Stimulated activated CD4-positive, alpha-beta T cell treated with anti-CD3 and anti-CD28 coated beads, Interleukin-2, amount 100 ng/mL, for 24 hours (primary cell): ENCODE measurements around the gene CEACAM21.

Source experiments
- DNase-seq, 2 donors: peaks; one replicate each; pipeline ENCODE4 v3.0.0-alpha.2; 2020

The CEACAM21 gene

GRCh38 chr19:41575998-41576397 lies at the start of gene CEACAM21:
Gene CEACAM21 (plus strand): TSS chr19:41576166. CDS start chr19:41576275, 109 bp downstream.
- DNase-seq, result peak; percentile 61 to 62

GRCh38 chr19:41527089-41527488 lies 48.9 kb upstream of the CEACAM21 start:
- no peak for DNase-seq

DNA sequence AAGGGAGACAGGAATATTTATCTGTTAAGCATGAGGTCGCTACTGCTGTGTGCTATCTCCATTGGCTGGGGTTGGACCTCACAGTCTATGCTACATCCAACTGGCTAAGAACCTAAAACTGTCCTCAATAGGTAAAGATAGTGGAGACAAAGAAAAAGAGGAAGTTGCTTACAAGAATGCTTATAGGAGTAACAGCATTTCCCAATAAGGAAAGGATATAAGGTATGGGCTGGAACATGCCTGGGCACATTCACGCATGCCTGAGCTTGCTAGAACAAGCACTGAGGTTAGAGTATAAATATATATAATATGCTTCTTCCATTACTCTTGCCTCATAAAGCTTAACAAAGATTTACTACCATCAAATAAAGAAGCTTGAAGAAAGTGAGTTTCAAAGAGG lies 47.9 kb upstream of the CEACAM21 start:
- DNase-seq, result no peak

GRCh38 chr19:41529484-41530183 lies 46.3 kb upstream of the CEACAM21 start:
- DNase-seq, result no peak

- no peak for DNase-seq
These were observed 45.8 kb upstream of the CEACAM21 start for GRCh38 chr19:41530184-41530534.

DNA sequence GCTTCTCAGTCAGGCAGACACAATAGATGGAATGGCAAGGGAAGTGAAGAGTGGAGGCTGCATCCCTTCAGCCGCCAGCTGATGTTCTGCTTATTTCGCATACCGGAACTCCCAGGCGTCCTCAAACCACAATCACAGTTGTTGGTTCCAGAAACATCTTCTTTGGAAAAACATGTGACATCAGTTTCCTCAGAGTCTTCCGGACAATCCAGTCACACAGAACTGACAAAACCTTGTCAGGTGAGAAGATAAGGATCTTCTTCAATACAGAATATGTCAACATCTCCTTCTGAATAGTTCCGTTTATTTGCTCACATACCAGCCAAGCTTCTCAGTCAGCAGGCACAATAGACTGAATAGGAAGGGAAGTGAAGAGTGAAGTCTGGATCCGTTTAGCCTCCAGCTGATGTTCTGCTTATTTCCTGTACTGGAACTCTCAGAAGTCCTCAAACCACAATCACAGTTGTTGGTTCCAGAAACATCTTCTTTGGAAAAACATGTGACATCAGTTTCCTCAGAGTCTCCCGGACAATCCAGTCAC lies 45.1 kb upstream of the CEACAM21 start:
- no peak for DNase-seq

DNA sequence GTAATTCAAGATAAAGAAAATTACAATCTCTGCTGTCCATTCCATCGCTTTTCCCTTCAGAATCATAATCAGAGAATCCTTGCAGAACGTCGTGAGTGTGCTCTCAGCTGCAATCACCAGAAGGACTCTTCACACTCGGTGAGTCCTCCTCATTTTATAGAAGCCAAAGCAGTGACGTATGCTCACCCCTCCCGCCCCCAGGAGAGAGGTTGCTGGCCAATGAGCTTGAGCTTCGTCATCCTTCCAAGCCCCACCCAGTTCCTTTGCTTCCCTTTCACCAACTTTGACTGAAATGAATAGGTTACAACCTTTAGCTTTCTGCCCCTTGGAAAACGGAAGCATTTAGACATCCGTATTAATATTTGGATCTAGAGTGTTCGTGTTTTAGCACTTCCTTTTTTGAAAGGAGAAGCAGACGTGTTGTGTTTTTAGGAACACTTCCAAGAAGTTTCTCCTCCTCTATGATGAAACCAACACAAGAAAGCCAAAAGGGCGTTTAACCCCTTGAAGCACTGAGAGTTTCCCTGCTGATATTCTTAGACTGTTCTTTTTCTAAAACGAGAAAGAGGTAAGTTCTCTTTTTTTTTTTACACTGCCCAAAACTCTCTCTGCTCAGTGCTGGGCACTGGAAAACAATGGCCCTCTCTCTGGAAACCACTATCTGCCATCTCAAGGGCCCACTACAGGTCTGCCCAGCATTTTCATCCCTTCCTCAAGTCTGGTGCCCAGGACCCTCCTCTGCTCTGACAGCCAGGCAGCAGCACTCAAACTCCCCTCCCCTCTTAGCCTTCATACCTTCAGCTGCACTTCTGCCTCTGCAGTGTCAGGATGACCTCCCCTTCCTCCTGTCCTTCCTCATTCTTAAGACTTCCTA lies 44.3 kb upstream of the CEACAM21 start:
- peak; percentile 75 to 80 for DNase-seq

DNA sequence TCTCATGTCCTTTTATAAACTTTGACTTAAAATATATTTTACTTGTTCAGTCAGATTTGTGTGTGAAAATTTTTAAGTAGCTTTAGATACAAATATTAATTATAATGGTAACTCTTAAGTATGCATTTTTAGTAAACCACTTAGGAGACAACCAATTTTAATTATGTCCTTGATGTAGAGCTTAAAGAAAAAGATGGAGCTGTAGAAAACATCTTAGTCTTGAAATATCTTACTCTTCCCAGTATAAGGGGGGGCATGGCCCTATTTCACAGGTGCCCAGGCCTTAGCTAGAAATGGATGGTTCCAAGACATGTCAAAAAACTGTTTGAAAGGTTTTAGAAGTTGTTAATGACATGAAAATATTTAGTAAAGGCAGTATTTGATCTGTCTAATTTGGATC lies 43.4 kb upstream of the CEACAM21 start:
- DNase-seq, result no peak

- DNase-seq, result no peak
These were observed 42.2 kb upstream of the CEACAM21 start for GRCh38 chr19:41533671-41534215.

DNA sequence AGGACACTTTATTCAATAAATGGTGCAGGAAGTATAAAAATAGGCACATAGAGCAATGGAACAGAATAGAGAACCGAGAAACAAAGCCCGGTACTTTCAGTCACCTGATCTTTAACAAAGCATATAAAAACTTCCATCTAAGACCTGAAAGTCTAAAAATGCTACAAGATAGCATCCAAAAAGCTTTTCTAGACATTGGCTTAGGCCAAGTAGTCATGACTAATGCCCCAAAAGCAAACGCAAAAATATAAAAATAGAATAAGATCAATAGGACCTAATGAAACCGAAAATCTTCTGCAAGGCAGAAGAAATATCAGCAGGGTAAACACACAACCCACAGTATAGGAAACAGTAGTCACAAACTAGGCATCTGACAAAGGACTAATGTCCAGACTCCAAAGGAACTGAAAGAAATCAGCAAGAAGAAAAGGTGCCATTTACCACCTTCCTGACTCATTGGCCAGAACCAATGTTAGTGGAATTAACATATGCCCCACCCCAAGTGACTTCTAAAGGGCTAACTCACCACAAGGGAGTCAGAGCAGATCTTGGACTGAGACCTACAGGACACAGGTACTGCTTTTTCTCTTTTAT lies 40.8 kb upstream of the CEACAM21 start:
- no peak for DNase-seq

DNA sequence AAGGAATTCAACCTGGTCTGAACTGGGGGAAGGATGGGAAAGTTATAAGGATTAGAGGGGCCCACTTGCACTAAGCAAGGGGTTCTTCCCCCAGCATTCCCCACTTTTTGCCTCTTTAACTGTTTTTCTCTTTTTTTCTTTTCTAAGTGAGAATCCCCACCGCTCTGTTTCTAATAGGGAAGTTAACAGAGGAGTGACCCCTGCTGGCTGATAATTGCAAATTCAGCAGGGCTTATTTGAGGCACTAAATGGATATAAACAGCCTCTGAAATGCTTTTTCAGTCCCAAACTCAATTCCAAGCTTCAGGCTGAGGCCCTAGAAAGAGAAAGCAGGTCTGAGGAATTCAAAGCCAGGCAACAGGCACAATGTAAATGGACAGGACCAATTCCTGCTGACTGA lies 38.2 kb upstream of the CEACAM21 start:
- DNase-seq, result peak in 1 of 2 donors; percentile 44

DNA sequence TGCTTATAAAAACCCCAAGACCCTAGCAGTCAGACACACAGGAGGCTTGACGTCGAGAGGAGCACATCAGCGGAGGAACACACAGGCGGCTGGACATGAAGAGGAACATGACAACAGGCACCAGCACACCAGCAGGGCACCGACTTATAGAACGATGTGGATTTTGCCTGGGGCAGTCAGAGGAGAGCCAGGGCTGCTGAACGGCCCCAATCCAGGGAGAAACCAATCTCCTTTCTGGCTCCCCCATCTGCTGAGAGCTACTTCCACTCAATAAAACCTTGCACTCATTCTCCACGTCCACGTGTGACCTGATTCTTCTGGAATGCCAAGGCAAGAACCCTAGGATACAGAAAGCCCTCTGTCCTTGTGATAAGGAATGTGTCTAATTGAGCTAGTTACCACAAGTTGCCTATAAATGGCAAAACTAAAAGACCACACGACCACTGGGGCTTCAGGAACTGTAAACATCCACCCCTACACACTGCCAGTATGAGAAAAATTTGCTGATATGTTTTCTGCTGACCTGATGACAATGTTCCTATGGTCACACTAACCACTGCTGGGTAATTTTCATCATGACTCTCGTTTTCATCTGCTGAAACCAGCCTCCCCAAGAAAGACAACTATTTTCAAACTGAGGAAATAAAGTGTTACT lies 35.8 kb upstream of the CEACAM21 start:
- no peak for DNase-seq

DNA sequence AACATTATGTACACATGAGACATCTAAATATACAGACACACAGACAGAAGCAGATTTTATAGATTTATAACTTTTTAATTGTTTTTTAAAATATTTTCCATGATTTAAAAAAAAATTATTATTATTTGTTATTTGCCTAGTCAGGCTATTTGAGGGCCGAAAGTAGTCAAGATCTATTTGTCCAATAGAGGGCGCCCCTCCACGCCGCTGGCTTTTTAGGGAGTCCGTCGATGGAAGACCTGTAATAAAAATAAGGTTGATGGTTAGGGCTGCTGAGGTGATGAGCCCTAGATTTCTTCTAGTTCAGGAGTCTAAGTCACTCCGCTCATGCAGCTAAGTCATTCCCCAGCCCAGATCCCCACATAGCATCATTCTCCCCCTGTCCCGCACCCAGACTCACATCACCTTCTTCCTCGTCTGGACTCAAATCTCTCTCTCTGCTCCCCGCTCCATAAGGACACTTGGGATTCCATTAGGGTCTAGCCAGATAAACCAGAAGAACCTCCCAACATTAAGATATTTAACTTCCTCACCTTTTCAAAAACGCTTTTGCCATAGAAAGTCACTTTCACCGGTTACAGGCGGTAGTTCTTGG lies 33.9 kb upstream of the CEACAM21 start:
- peak; percentile 80 to 83 for DNase-seq

- DNase-seq, result no peak
These were observed 33.3 kb upstream of the CEACAM21 start for GRCh38 chr19:41542622-41543021.

DNA sequence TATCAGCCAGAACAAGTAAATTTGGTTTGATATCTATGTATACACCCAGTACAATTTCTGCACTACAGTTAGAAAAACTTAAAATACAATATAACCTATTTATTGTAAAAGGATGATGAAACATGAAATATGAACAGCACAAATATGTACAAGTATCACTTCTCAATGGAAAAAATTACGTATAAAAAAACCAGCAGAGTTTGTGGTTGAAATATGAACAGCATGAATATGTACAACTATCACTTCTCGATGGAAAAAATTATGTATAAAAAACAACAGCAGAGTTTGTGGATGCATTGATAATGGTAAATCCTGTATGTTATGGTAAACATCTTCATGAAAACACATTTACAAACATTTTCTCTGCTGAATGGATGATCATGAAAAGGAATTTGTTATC lies 32.4 kb upstream of the CEACAM21 start:
- DNase-seq, result no peak

DNA sequence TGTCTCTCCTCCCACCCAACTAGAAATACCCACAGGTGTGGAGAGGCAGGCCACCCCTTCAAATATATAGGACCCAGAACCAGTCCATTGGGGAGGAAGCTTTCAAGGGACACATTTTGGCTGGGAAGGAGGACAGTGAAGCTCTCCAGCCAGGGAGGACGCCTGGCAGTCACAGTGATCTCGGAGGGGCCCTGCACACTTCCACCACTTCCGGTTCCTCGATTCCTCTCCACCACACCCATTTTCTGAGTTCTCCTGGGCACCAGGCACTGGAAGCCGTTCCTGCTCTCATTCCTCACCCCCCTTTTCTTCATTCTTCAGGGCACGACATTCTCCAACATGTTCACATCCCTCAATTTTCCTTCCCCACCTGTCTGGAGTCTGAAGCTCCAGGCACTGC lies 30.4 kb upstream of the CEACAM21 start:
- peak; percentile 48 to 51 for DNase-seq

- peak in 1 of 2 donors; percentile 46 for DNase-seq
These were observed 29.6 kb upstream of the CEACAM21 start for GRCh38 chr19:41546386-41546789.

- DNase-seq, result no peak
These were observed 29.0 kb upstream of the CEACAM21 start for GRCh38 chr19:41546961-41547360.

DNA sequence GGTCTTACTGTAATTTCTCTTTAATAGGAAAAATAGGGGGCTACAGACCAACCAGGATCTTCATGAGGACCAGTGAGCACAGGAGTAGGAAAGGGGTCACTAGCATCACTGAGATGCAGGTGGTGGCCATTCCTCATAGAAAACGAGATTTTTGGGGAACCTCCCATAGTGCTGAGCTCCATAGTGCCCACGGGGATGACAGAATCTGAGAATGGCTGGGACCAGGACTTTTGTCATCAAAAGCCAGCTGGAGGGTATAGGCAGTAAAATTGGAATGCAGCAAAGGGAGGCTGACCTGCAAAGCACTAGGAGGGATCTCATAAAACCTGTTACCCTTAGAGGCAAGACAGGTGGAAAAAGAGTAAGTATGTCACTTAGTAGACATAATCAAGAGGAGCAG lies 28.4 kb upstream of the CEACAM21 start:
- DNase-seq, result no peak

- no peak for DNase-seq
These were observed 27.9 kb upstream of the CEACAM21 start for GRCh38 chr19:41548047-41548446.

DNA sequence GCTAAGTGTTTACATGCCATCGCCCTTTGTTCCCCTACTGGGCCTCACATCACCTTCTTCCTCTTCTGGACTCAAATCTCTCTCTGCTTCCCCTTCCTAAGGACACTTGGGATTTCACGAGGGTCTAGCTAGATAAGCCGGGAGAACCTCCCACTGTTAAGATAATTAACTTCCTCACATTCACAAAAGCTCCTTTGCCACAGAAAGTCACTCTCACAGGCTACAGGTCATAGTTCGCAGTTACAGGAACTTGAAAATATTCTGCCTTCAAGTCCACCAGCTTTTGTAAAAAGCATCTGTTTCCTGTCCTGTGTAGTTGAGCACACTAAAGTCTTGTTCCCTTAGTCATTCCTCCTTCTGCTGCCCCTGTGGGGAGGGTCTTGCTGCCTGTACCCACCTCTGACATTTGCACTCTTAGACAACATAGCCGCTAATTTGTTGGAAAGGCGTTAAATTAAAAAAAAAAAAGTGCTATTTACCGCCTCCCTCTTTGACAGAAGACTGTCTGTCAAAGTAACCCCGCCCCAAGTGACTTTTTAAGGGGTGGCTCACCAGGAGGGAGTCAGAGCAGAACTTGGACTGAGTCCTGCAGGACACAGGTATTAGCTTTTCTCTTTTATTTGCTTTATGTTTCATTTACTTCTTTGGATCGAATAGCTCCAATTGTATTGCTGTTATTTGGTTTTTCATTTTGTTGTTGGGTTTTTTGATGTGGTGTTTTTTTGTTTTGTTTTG lies 26.8 kb upstream of the CEACAM21 start:
- peak; percentile 71 to 78 for DNase-seq

DNA sequence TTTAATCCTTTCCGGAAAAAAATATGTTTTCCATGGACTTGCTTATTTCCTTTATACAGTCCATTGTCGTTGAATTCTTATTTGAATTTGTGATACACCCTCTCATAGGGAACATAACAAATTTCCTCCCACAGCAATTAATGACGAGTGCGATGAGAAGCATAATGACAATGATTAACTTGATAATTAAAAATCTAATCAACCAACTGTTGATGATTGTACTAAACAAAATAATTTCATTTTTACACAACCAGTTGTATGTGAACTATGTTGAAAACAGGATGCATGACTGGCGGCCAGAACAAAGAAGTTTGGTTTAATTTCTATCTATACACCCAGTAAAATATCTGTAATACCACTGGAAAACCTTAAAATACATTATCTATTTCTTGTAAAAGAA lies 26.1 kb upstream of the CEACAM21 start:
- no peak for DNase-seq
